ENCODE measurements around the gene BCL11A.

BCL11A gene

GRCh38 chr2:60459851-60460250, 93.6 kb downstream of the BCL11A start:
- DNase-seq (ENCODE audit: low read depth), result no peak
- no peak overlapping the region for H3K4me3 ChIP-seq (ENCODE audit: low read depth, low read length)
- TF ChIP-seq CTCF (IDR thresholded peaks at IDR 0.05; ENCODE audit: insufficient read depth, low read depth, low read length, missing control alignments), result no peak

GRCh38 chr2:60456115-60456770, 97.2 kb downstream of the BCL11A start:
- DNase-seq (ENCODE audit: low read depth), result no peak
- no peak for TF ChIP-seq CTCF (IDR thresholded peaks at IDR 0.05; ENCODE audit: insufficient read depth, low read depth, low read length, missing control alignments)
- no peak overlapping the region for H3K4me3 ChIP-seq (ENCODE audit: low read depth, low read length)

GRCh38 chr2:60453872-60454271, 99.6 kb downstream of the BCL11A start:
- no peak overlapping the region for H3K4me3 ChIP-seq (ENCODE audit: low read depth, low read length)
- no peak for DNase-seq (ENCODE audit: low read depth)

GRCh38 chr2:60453301-60453700, 100.2 kb downstream of the BCL11A start:
- no peak overlapping the region for H3K4me3 ChIP-seq (ENCODE audit: low read depth, low read length)

More at GRCh38 chr2:60453872-60454271, 99.6 kb downstream of the BCL11A start:
- TF ChIP-seq CTCF (IDR thresholded peaks at IDR 0.05; ENCODE audit: insufficient read depth, low read depth, low read length, missing control alignments), result no peak

GRCh38 chr2:60450488-60450887, 103.0 kb downstream of the BCL11A start:
- H3K4me3 ChIP-seq (ENCODE audit: low read depth, low read length), result no peak overlapping the region
- no peak for TF ChIP-seq CTCF (IDR thresholded peaks at IDR 0.05; ENCODE audit: insufficient read depth, low read depth, low read length, missing control alignments)
- DNase-seq (ENCODE audit: low read depth), result peak; percentile 25

More at GRCh38 chr2:60453301-60453700, 100.2 kb downstream of the BCL11A start:
- DNase-seq (ENCODE audit: low read depth), result no peak
- TF ChIP-seq CTCF (IDR thresholded peaks at IDR 0.05; ENCODE audit: insufficient read depth, low read depth, low read length, missing control alignments), result no peak

GRCh38 chr2:60447943-60448342, 105.5 kb downstream of the BCL11A start:
- H3K4me3 ChIP-seq (ENCODE audit: low read depth, low read length), result no peak overlapping the region
- no peak for TF ChIP-seq CTCF (IDR thresholded peaks at IDR 0.05; ENCODE audit: insufficient read depth, low read depth, low read length, missing control alignments)
- DNase-seq (ENCODE audit: low read depth), result peak; percentile 54
